Measurements from ENCODE around the gene DUSP23.

Gene DUSP23

GRCh38 chr1:159827102-159827490 is 46.3 kb downstream of the DUSP23 start:
- no peak for DNase-seq (ENCODE audit: low read depth)
- no peak for TF ChIP-seq CTCF (IDR thresholded peaks at IDR 0.05; ENCODE audit: low read length, missing control alignments)
- no peak overlapping the region for H3K4me3 ChIP-seq (replicated peaks; ENCODE audit: low read depth, low read length)

GRCh38 chr1:159827549-159827948 is 46.8 kb downstream of the DUSP23 start:
- no peak for DNase-seq (ENCODE audit: low read depth)
- no peak overlapping the region for H3K4me3 ChIP-seq (replicated peaks; ENCODE audit: low read depth, low read length)
- no peak for TF ChIP-seq CTCF (IDR thresholded peaks at IDR 0.05; ENCODE audit: low read length, missing control alignments)

GRCh38 chr1:159828176-159828575 is 47.4 kb downstream of the DUSP23 start:
- DNase-seq (ENCODE audit: low read depth) = no peak
- TF ChIP-seq CTCF (IDR thresholded peaks at IDR 0.05; ENCODE audit: low read length, missing control alignments) = no peak
- H3K4me3 ChIP-seq (replicated peaks; ENCODE audit: low read depth, low read length) = no peak overlapping the region

GRCh38 chr1:159828581-159829272 is 48.0 kb downstream of the DUSP23 start:
- DNase-seq (ENCODE audit: low read depth) = no peak
- TF ChIP-seq CTCF (IDR thresholded peaks at IDR 0.05; ENCODE audit: low read length, missing control alignments) = no peak
- H3K4me3 ChIP-seq (replicated peaks; ENCODE audit: low read depth, low read length) = no peak overlapping the region

GRCh38 chr1:159829273-159829634 is 48.5 kb downstream of the DUSP23 start:
- DNase-seq (ENCODE audit: low read depth) = peak; percentile 5
- H3K4me3 ChIP-seq (replicated peaks; ENCODE audit: low read depth, low read length) = no peak overlapping the region
- TF ChIP-seq CTCF (IDR thresholded peaks at IDR 0.05; ENCODE audit: low read length, missing control alignments) = peak; percentile 31

GRCh38 chr1:159829822-159830465 is 49.2 kb downstream of the DUSP23 start:
- DNase-seq (ENCODE audit: low read depth) = peak; percentile 42
- no peak for TF ChIP-seq CTCF (IDR thresholded peaks at IDR 0.05; ENCODE audit: low read length, missing control alignments)
- no peak overlapping the region for H3K4me3 ChIP-seq (replicated peaks; ENCODE audit: low read depth, low read length)

- DNase-seq (ENCODE audit: low read depth) = no peak
- H3K4me3 ChIP-seq (replicated peaks; ENCODE audit: low read depth, low read length) = no peak overlapping the region
- no peak for TF ChIP-seq CTCF (IDR thresholded peaks at IDR 0.05; ENCODE audit: low read length, missing control alignments)
Measured at GRCh38 chr1:159830722-159831121, 50.0 kb downstream of the DUSP23 start.

Data from fibroblast of pulmonary artery (primary cell).